Measurements from ENCODE around the gene WDR91.

Gene WDR91

GRCh38 chr7:135197906-135198655, 13.2 kb downstream of the WDR91 start:
- H3K27me3 Mint-ChIP-seq (ENCODE audit: low read depth) = no peaks in the 10 kb centered on the region
- no peak overlapping the region for H3K27ac Mint-ChIP-seq
- no peak overlapping the region for H3K4me3 Mint-ChIP-seq
- no peak for DNase-seq (ENCODE audit: low spot score)
- H3K9me3 Mint-ChIP-seq = no peaks in the 10 kb centered on the region
- H3K36me3 Mint-ChIP-seq (ENCODE audit: low read depth) = peaks cover 37% of the 10 kb centered on the region
- peaks cover 4% of the 10 kb centered on the region for H3K4me1 Mint-ChIP-seq (ENCODE audit: low read depth)

- H3K36me3 Mint-ChIP-seq (ENCODE audit: low read depth) = peaks cover 40% of the 10 kb centered on the region
- no peaks in the 10 kb centered on the region for H3K9me3 Mint-ChIP-seq
- no peak overlapping the region for H3K4me3 Mint-ChIP-seq
- DNase-seq (ENCODE audit: low spot score) = no peak
- peaks cover 1% of the 10 kb centered on the region for H3K4me1 Mint-ChIP-seq (ENCODE audit: low read depth)
- no peaks in the 10 kb centered on the region for H3K27me3 Mint-ChIP-seq (ENCODE audit: low read depth)
- H3K27ac Mint-ChIP-seq = no peak overlapping the region
Measured at GRCh38 chr7:135197343-135197742, 14.0 kb downstream of the WDR91 start.

GRCh38 chr7:135195968-135196629, 15.2 kb downstream of the WDR91 start:
- no peak for DNase-seq (ENCODE audit: low spot score)
- Mint-ChIP-seq H3K27me3 (ENCODE audit: low read depth) (no peaks in the 10 kb centered on the region), H3K4me1 (ENCODE audit: low read depth) (no peaks in the 10 kb centered on the region), H3K4me3 (no peak overlapping the region), H3K9me3 (no peaks in the 10 kb centered on the region), H3K27ac (no peak overlapping the region), H3K36me3 (ENCODE audit: low read depth) (peaks cover 39% of the 10 kb centered on the region)

GRCh38 chr7:135195156-135195555, 16.2 kb downstream of the WDR91 start:
- Mint-ChIP-seq H3K36me3 (ENCODE audit: low read depth) (peaks cover 39% of the 10 kb centered on the region), H3K27ac (no peak overlapping the region), H3K4me3 (no peak overlapping the region), H3K9me3 (no peaks in the 10 kb centered on the region), H3K27me3 (ENCODE audit: low read depth) (no peaks in the 10 kb centered on the region), H3K4me1 (ENCODE audit: low read depth) (no peaks in the 10 kb centered on the region)
- no peak for DNase-seq (ENCODE audit: low spot score)

GRCh38 chr7:135194494-135195095, 16.7 kb downstream of the WDR91 start:
- Mint-ChIP-seq H3K9me3 (no peaks in the 10 kb centered on the region), H3K4me1 (ENCODE audit: low read depth) (no peaks in the 10 kb centered on the region), H3K36me3 (ENCODE audit: low read depth) (peaks cover 39% of the 10 kb centered on the region), H3K27ac (no peak overlapping the region), H3K27me3 (ENCODE audit: low read depth) (no peaks in the 10 kb centered on the region), H3K4me3 (no peak overlapping the region)
- no peak for DNase-seq (ENCODE audit: low spot score)

- Mint-ChIP-seq H3K36me3 (ENCODE audit: low read depth) (peaks cover 41% of the 10 kb centered on the region), H3K4me3 (no peak overlapping the region)
- DNase-seq (ENCODE audit: low spot score) = no peak
Measured at GRCh38 chr7:135193615-135194081, 17.7 kb downstream of the WDR91 start.

GRCh38 chr7:135192914-135193536, 18.3 kb downstream of the WDR91 start:
- Mint-ChIP-seq H3K27ac (no peak overlapping the region), H3K4me3 (no peak overlapping the region), H3K27me3 (ENCODE audit: low read depth) (no peaks in the 10 kb centered on the region), H3K9me3 (no peaks in the 10 kb centered on the region), H3K4me1 (ENCODE audit: low read depth) (no peaks in the 10 kb centered on the region), H3K36me3 (ENCODE audit: low read depth) (peaks cover 39% of the 10 kb centered on the region)
- DNase-seq (ENCODE audit: low spot score) = no peak

More at GRCh38 chr7:135193615-135194081, 17.7 kb downstream of the WDR91 start:
- Mint-ChIP-seq H3K27ac (no peak overlapping the region), H3K27me3 (ENCODE audit: low read depth) (no peaks in the 10 kb centered on the region), H3K9me3 (no peaks in the 10 kb centered on the region), H3K4me1 (ENCODE audit: low read depth) (no peaks in the 10 kb centered on the region)

- peaks cover 41% of the 10 kb centered on the region for H3K36me3 Mint-ChIP-seq (ENCODE audit: low read depth)
- H3K4me3 Mint-ChIP-seq = no peak overlapping the region
- DNase-seq (ENCODE audit: low spot score) = no peak
- H3K9me3 Mint-ChIP-seq = no peaks in the 10 kb centered on the region
- no peaks in the 10 kb centered on the region for H3K4me1 Mint-ChIP-seq (ENCODE audit: low read depth)
- H3K27me3 Mint-ChIP-seq (ENCODE audit: low read depth) = no peaks in the 10 kb centered on the region
- H3K27ac Mint-ChIP-seq = no peak overlapping the region
Measured at GRCh38 chr7:135190703-135191102, 20.6 kb downstream of the WDR91 start.

- H3K9me3 Mint-ChIP-seq = no peaks in the 10 kb centered on the region
Measured at GRCh38 chr7:135189961-135190360, 21.4 kb downstream of the WDR91 start.

GRCh38 chr7:135189221-135189662, 22.1 kb downstream of the WDR91 start:
- Mint-ChIP-seq H3K4me3 (no peak overlapping the region), H3K27me3 (ENCODE audit: low read depth) (no peaks in the 10 kb centered on the region), H3K27ac (no peak overlapping the region), H3K36me3 (ENCODE audit: low read depth) (peaks cover 47% of the 10 kb centered on the region), H3K4me1 (ENCODE audit: low read depth) (no peaks in the 10 kb centered on the region), H3K9me3 (no peaks in the 10 kb centered on the region)
- DNase-seq (ENCODE audit: low spot score) = no peak

More at GRCh38 chr7:135189961-135190360, 21.4 kb downstream of the WDR91 start:
- no peak for DNase-seq (ENCODE audit: low spot score)
- no peak overlapping the region for H3K27ac Mint-ChIP-seq
- peaks cover 42% of the 10 kb centered on the region for H3K36me3 Mint-ChIP-seq (ENCODE audit: low read depth)
- no peaks in the 10 kb centered on the region for H3K27me3 Mint-ChIP-seq (ENCODE audit: low read depth)
- H3K4me1 Mint-ChIP-seq (ENCODE audit: low read depth) = no peaks in the 10 kb centered on the region
- no peak overlapping the region for H3K4me3 Mint-ChIP-seq

GRCh38 chr7:135188298-135188984, 22.9 kb downstream of the WDR91 start:
- no peak overlapping the region for H3K4me3 Mint-ChIP-seq
- no peak overlapping the region for H3K27ac Mint-ChIP-seq
- no peaks in the 10 kb centered on the region for H3K27me3 Mint-ChIP-seq (ENCODE audit: low read depth)
- DNase-seq (ENCODE audit: low spot score) = no peak
- H3K4me1 Mint-ChIP-seq (ENCODE audit: low read depth) = no peaks in the 10 kb centered on the region
- peaks cover 50% of the 10 kb centered on the region for H3K36me3 Mint-ChIP-seq (ENCODE audit: low read depth)
- no peaks in the 10 kb centered on the region for H3K9me3 Mint-ChIP-seq

- Mint-ChIP-seq H3K36me3 (ENCODE audit: low read depth) (peaks cover 51% of the 10 kb centered on the region), H3K27ac (no peak overlapping the region), H3K9me3 (peaks cover 7% of the 10 kb centered on the region), H3K27me3 (ENCODE audit: low read depth) (no peaks in the 10 kb centered on the region), H3K4me3 (no peak overlapping the region), H3K4me1 (ENCODE audit: low read depth) (no peaks in the 10 kb centered on the region)
- no peak for DNase-seq (ENCODE audit: low spot score)
Measured at GRCh38 chr7:135186841-135187253, 24.5 kb downstream of the WDR91 start.

- no peak overlapping the region for H3K27ac Mint-ChIP-seq
- DNase-seq (ENCODE audit: low spot score) = no peak
- H3K4me1 Mint-ChIP-seq (ENCODE audit: low read depth) = no peaks in the 10 kb centered on the region
- H3K9me3 Mint-ChIP-seq = peaks cover 13% of the 10 kb centered on the region
- peaks cover 54% of the 10 kb centered on the region for H3K36me3 Mint-ChIP-seq (ENCODE audit: low read depth)
- no peak overlapping the region for H3K4me3 Mint-ChIP-seq
- no peaks in the 10 kb centered on the region for H3K27me3 Mint-ChIP-seq (ENCODE audit: low read depth)
Measured at GRCh38 chr7:135186261-135186540, 25.1 kb downstream of the WDR91 start.
